ENCODE measurements around the gene NDUFB10. TPM values are rescaled to one million over a fixed set of nuclear protein-coding genes. Genes with fewer than 3 reads are reported as not detected.

NDUFB10 gene
- total RNA-seq, 1 experiment from 2014 or later, result 202 TPM

GRCh38 chr16:2003827-2004641, 44.7 kb downstream of the NDUFB10 start:
- Mint-ChIP-seq H3K4me1 (ENCODE audit: insufficient read depth, unreplicated experiment) (peaks cover 17% of the 10 kb centered on the region), H3K4me3 (ENCODE audit: unreplicated experiment) (no peak overlapping the region), H3K36me3 (ENCODE audit: insufficient read depth, unreplicated experiment) (peaks cover 54% of the 10 kb centered on the region), H3K27me3 (ENCODE audit: insufficient read depth, unreplicated experiment) (no peaks in the 10 kb centered on the region), H3K9me3 (ENCODE audit: unreplicated experiment) (no peaks in the 10 kb centered on the region), H3K27ac (ENCODE audit: low read depth, unreplicated experiment) (peak overlapping the region; percentile 59)
- DNase-seq (ENCODE audit: unreplicated experiment), result peak; percentile 85
- intact Hi-C loops (cut with micrococcal nuclease), result no loop called here
- no TSS peak for BruUV-seq (replicated peaks)
- POLR2A ChIA-PET, result interaction anchor here (0.6 to 2.5 kb wide), 8 partner anchors 9 to 1447 kb away, joined by 3 to 18 read pairs (median 4); partner anchors contain the start of gene RPS2
- peak; percentile 92 for TF ChIP-seq CTCF (IDR thresholded peaks at IDR 0.05; ENCODE audit: unreplicated experiment)
- CTCF ChIA-PET, result interaction anchor here (0.6 to 2.8 kb wide), 22 partner anchors 9 to 259 kb away, joined by 3 to 13 read pairs (median 4); partner anchors contain the start of genes RAB26 and RPS2

- BruUV-seq (replicated peaks), result no TSS peak
- no peak for DNase-seq (ENCODE audit: unreplicated experiment)
- Mint-ChIP-seq H3K36me3 (ENCODE audit: insufficient read depth, unreplicated experiment) (peaks cover 54% of the 10 kb centered on the region), H3K4me1 (ENCODE audit: insufficient read depth, unreplicated experiment) (peaks cover 17% of the 10 kb centered on the region), H3K27me3 (ENCODE audit: insufficient read depth, unreplicated experiment) (no peaks in the 10 kb centered on the region), H3K4me3 (ENCODE audit: unreplicated experiment) (no peak overlapping the region), H3K27ac (ENCODE audit: low read depth, unreplicated experiment) (peak overlapping the region; percentile 59), H3K9me3 (ENCODE audit: unreplicated experiment) (no peaks in the 10 kb centered on the region)
- TF ChIP-seq CTCF (IDR thresholded peaks at IDR 0.05; ENCODE audit: unreplicated experiment), result no peak
- intact Hi-C loops (cut with micrococcal nuclease), result no loop called here
- POLR2A ChIA-PET, result interaction anchor here (0.6 to 2.5 kb wide), 6 partner anchors 10 to 508 kb away, joined by 3 to 18 read pairs (median 3); partner anchors contain the start of genes RPS2 and TBL3
- CTCF ChIA-PET, result interaction anchor here (0.5 to 2.8 kb wide), 14 partner anchors 8 to 230 kb away, joined by 3 to 13 read pairs (median 4); partner anchors contain the start of genes NOXO1 and RAB26
Observed at GRCh38 chr16:2004795-2005517, 45.6 kb downstream of the NDUFB10 start.

- peaks cover 17% of the 10 kb centered on the region for H3K4me1 Mint-ChIP-seq (ENCODE audit: insufficient read depth, unreplicated experiment)
- no TSS peak for BruUV-seq (replicated peaks)
- no peak for TF ChIP-seq CTCF (IDR thresholded peaks at IDR 0.05; ENCODE audit: unreplicated experiment)
- ChIA-PET POLR2A (interaction anchor here (1.0 to 4.2 kb wide), 4 partner anchors 9 to 41 kb away, joined by 3 to 41 read pairs (median 10); partner anchors contain the start of genes RPS2 and TBL3), CTCF (interaction anchor here (0.5 to 2.8 kb wide), 3 partner anchors 135 to 231 kb away, joined by 3 to 13 read pairs (median 4); no protein-coding TSS in a partner anchor)
- no peak overlapping the region for H3K27ac Mint-ChIP-seq (ENCODE audit: low read depth, unreplicated experiment)
- H3K9me3 Mint-ChIP-seq (ENCODE audit: unreplicated experiment), result no peaks in the 10 kb centered on the region
- no peak for DNase-seq (ENCODE audit: unreplicated experiment)
- peak overlapping the region; percentile 79 for H3K4me3 Mint-ChIP-seq (ENCODE audit: unreplicated experiment)
- H3K36me3 Mint-ChIP-seq (ENCODE audit: insufficient read depth, unreplicated experiment), result peaks cover 48% of the 10 kb centered on the region
- intact Hi-C loops (cut with micrococcal nuclease), result no loop called here
- H3K27me3 Mint-ChIP-seq (ENCODE audit: insufficient read depth, unreplicated experiment), result no peaks in the 10 kb centered on the region
Observed at GRCh38 chr16:2005646-2006045, 46.3 kb downstream of the NDUFB10 start.

DNA sequence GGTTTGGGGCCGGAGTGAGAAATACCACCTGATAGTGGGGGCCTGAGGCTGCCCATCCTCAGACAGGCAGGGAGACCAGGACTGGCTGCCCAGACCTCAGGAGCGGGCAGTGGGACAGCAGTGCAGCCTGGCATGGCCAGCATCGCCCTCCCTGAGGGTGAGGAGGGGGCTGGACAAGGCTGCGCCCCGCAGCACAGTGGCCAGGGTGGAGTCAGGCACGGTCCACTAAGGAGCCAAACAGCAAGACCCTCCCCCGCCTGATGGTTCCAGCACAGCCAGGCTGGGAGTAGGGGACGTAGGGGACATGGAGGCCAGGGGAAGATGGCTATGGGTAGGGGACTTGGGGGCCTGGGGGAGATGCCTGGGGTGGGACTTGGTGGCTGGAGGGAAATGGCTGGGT, 47.0 kb downstream of the NDUFB10 start:
- CTCF ChIA-PET, result no interaction called here
- Mint-ChIP-seq H3K4me3 (ENCODE audit: unreplicated experiment) (peak overlapping the region; percentile 79), H3K9me3 (ENCODE audit: unreplicated experiment) (no peaks in the 10 kb centered on the region), H3K4me1 (ENCODE audit: insufficient read depth, unreplicated experiment) (peaks cover 17% of the 10 kb centered on the region), H3K27ac (ENCODE audit: low read depth, unreplicated experiment) (peak overlapping the region; percentile 85), H3K27me3 (ENCODE audit: insufficient read depth, unreplicated experiment) (no peaks in the 10 kb centered on the region), H3K36me3 (ENCODE audit: insufficient read depth, unreplicated experiment) (peaks cover 41% of the 10 kb centered on the region)
- intact Hi-C loops (cut with micrococcal nuclease), result no loop called here
- no TSS peak for BruUV-seq (replicated peaks)
- DNase-seq (ENCODE audit: unreplicated experiment), result no peak
- POLR2A ChIA-PET, result interaction anchor here (1.4 to 4.2 kb wide), 2 partner anchors 11 to 34 kb away, joined by 3 to 41 read pairs; partner anchors contain the start of gene TBL3
- TF ChIP-seq CTCF (IDR thresholded peaks at IDR 0.05; ENCODE audit: unreplicated experiment), result no peak

Data from MCF 10A (cell line).